Aorta (tissue), 5 donors: ENCODE measurements around the gene CYTH4. TPM values are rescaled to one million over a fixed set of nuclear protein-coding genes. Genes with fewer than 3 reads are reported as not detected.

Source experiments
- ATAC-seq: fragments of 200-7000 bp; cut with Tn5 transposase; one replicate; pipeline ENCODE4 v1.9.1; 2022; ENCODE audit warnings: moderate library complexity; ENCODE audit not compliant: low FRiP score
- DNase-seq, 2 donors: peaks; one replicate each; pipeline ENCODE4 v3.0.0-alpha.2; 2020
- H3K27ac ChIP-seq, 2 donors: one replicate each; pipeline ENCODE4 v1.5.1; 2013; ENCODE audit warnings: low read length in 2 of 2, mild to moderate bottlenecking in 2 of 2, moderate library complexity in 2 of 2, control low read depth in 1 of 2, inconsistent platforms in 1 of 2, low read depth in 1 of 2
- H3K27me3 ChIP-seq, 2 donors: one replicate each; pipeline ENCODE4 v1.6.1; 2013; ENCODE audit warnings: control low read depth in 1 of 2, low read length in 1 of 2, mild to moderate bottlenecking in 1 of 2, moderate library complexity in 1 of 2; ENCODE audit not compliant: insufficient read depth in 2 of 2, control insufficient read depth in 1 of 2
- H3K36me3 ChIP-seq, 2 donors: one replicate each; pipeline ENCODE4 v1.6.1; 2013; ENCODE audit warnings: control low read depth in 1 of 2, low read length in 1 of 2, mild to moderate bottlenecking in 1 of 2; ENCODE audit not compliant: insufficient read depth in 2 of 2, control insufficient read depth in 1 of 2
- H3K4me1 ChIP-seq, 2 donors: one replicate each; pipeline ENCODE4 v1.6.1; 2013; ENCODE audit warnings: low read length in 2 of 2, control low read depth in 1 of 2, mild to moderate bottlenecking in 1 of 2, moderate library complexity in 1 of 2; ENCODE audit not compliant: insufficient read depth in 2 of 2, control insufficient read depth in 1 of 2
- H3K4me3 ChIP-seq, 2 donors: one replicate each; pipeline ENCODE4 v1.5.1; 2013; ENCODE audit warnings: low read length in 2 of 2, control low read depth in 1 of 2, mild to moderate bottlenecking in 1 of 2
- H3K9me3 ChIP-seq: one replicate; pipeline ENCODE4 v1.6.1; 2013; ENCODE audit warnings: mild to moderate bottlenecking, low read length; ENCODE audit not compliant: control insufficient read depth
- WGBS, 2 donors: extraction: QIAGEN DNeasy Blood & Tissue Kit; methylation state at CpG; one replicate each; pipeline ENCODE4 v1.1.7; 2013; 5-methylcytosine and 5-hydroxymethylcytosine counted together
- intact Hi-C, 2 donors: fragments of 100-400 bp; cut with DNase I; formaldehyde crosslinking; loops; one replicate each; pipeline versions ENCODE4 v1.14.2 to v1.15.0; 2022
- polyA plus RNA-seq, 2 donors: library from polyadenylated mRNA; stranded (reverse); fragments of 200-250 nt; gene quantifications; one replicate each; pipeline ENCODE4 v1.2.3, GENCODE V29; 2013
- total RNA-seq, 2 donors: library from RNA; stranded (reverse); fragmentation: NEBNext Ultra II Directional; extraction: Animal tissue kit (Norgen Biotek cat#: 25700); gene quantifications; one replicate each; pipeline ENCODE4 v1.2.1, GENCODE V29; 2021
- donor health status: healthy with polysubstance abuse.
- donor health status: Bipolar disorder and iron deficiency.
- donor health status: DM: no; HTN: no; CAD: no.
- donor health status: DM: no; HTN: no; CAD: no.
- donor health status: DM: yes; HTN: yes; CAD: no.

CYTH4 gene
- total and polyA plus RNA-seq, 4 donors = 4.5 to 68.7 (median 22.0) TPM

DNA sequence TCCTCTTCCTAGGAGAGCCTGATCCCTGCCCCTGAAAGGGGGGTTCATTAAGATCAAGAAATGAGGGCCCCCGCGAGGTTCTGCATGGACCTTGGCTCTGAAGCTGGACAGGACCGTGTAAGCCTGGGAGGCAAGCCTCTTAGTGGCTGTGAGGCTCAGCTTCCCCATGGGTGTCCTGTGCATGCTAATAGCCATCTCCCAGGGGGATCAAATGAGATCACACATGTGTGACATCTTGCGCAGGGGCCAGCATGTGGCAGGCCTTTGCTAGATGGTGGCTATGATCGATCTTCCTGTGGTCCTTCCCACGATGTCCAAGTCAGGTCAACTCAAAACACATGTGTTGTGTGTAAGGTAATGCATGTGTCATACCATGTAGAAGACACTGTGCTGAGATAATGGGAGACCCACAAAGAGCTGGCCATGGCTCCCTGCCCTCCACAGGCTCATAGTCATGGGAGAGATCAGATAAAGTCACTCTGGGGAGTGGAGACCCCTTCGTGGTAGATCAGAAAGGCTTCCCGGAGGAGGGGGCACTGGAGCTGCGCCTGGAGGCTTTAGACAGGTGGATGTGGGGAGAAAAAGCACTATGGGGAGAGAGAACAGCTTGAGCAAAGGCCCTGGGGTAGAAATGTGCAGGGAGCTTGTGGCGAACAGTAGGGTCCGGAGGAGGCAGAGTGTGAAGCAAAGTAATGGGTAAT lies 41.9 kb upstream of the CYTH4 start:
- no peaks in the 10 kb centered on the region for H3K4me1 ChIP-seq
- WGBS, 2 donors = 68 to 72% methylated on average over 11 of the region's 11 CpGs
- H3K4me3 ChIP-seq = no peak overlapping the region
- no peaks in the 10 kb centered on the region for H3K27me3 ChIP-seq
- intact Hi-C loops = no loop called here
- H3K9me3 ChIP-seq = no peaks in the 10 kb centered on the region
- H3K27ac ChIP-seq = no peak overlapping the region
- no peak for ATAC-seq
- DNase-seq = peak; percentile 26 to 67
- H3K36me3 ChIP-seq = no peaks in the 10 kb centered on the region

DNA sequence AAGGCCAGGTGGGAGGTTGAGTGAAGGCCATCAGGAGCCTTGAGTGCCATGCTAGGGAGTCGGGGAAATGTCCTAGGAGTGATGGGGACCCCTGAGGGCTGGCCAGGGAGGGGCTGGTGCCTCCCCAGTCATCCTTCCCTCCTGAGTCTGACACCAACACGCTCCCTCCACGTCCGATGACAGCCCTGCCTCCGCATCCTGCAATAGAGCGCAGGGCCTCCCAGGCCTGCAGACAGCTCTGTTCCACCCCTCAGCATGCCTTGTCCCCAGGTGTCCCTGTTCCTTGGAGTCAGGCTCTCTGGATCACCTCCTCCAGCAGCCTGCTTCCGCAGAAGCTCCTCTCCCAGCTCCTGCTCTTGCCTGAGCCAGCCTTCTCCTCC lies 41.4 kb upstream of the CYTH4 start:
- peak in 1 of 2 donors; percentile 36 for DNase-seq
- no peaks in the 10 kb centered on the region for H3K27me3 ChIP-seq
- no peak for ATAC-seq
- H3K4me1 ChIP-seq = no peaks in the 10 kb centered on the region
- H3K9me3 ChIP-seq = no peaks in the 10 kb centered on the region
- 76 to 78% methylated on average over 7 of the region's 7 CpGs for WGBS, 2 donors
- no peak overlapping the region for H3K27ac ChIP-seq
- no peaks in the 10 kb centered on the region for H3K36me3 ChIP-seq
- H3K4me3 ChIP-seq = no peak overlapping the region
- intact Hi-C loops = no loop called here

DNA sequence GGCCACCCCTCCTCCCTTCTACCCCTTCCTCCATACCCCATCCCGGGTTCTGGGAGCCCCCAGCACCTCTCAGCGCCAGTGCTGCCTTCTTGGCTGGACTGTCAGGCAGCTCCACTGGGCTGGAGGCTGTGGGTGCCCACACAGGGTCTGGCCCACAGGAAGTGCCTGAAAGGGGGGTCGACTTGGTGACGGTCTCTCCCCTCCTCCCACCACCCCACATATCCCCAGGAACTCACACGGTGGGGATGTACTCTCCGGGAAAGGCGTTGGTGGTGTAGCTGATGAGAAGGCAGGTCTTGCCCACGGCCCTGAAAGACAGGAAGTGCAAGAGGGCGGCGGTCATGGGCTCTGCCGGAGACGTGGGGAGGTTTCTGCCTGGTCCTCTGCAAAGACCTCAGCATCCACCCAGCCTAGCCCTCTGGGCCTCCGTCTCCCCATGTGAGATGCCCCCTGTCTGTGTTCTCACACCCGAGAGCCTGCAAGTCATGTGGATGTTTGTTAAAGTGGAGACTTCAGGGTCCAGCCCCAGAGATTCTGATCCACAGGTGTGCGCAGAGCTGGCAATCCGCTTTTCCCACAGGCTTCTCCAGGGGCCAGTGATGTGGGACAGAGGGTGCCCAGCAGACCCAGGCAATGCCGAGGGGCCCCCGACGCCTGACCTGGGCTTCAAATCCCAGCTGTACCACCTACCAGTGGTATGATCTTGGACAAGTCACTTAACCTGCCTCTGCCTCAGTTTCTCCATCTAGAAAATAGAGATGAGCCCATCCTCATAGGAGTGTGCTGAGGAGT lies 40.8 kb upstream of the CYTH4 start:
- Histone ChIP-seq H3K27ac (no peak overlapping the region), H3K36me3 (no peaks in the 10 kb centered on the region), H3K27me3 (no peaks in the 10 kb centered on the region), H3K4me3 (no peak overlapping the region), H3K9me3 (no peaks in the 10 kb centered on the region), H3K4me1 (no peaks in the 10 kb centered on the region)
- DNase-seq (peak in 1 of 2 donors; percentile 52), ATAC-seq (no peak)
- intact Hi-C loops = no loop called here
- whole genome bisulfite sequencing, 2 donors = 43 to 44% methylated on average over 19 of the region's 19 CpGs

DNA sequence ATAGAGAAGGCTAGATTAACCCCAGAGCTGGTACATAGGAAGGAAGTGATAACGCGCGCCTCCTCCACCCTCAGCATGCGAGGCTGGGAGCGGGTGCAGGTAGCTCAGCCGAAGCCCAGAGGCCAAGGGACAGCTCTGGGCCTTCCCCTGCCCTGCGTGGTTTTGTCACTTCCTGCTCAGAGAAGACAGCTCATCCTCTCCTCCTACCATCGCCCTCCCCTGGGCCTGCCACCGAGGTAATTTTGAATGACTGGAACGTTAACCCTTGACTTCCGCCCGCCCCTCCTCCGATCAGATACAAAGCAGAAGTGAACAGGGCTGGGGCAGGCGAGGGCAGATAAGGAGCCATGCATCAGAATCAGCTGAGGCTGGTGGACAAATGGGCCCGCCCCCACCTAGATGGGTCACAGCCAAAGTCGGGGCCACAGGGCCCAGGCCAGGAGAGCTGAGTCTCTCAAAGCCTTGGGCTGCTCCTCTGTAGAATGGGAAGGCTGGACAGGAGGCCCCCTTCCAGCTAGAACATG lies 39.9 kb upstream of the CYTH4 start:
- Histone ChIP-seq H3K4me1 (no peaks in the 10 kb centered on the region), H3K9me3 (no peaks in the 10 kb centered on the region), H3K36me3 (no peaks in the 10 kb centered on the region), H3K4me3 (no peak overlapping the region), H3K27ac (no peak overlapping the region), H3K27me3 (no peaks in the 10 kb centered on the region)
- DNase-seq (peak in 1 of 2 donors; percentile 81), ATAC-seq (peak; percentile 60)
- 35 to 48% methylated on average over 16 of the region's 16 CpGs for WGBS, 2 donors
- intact Hi-C loops = no loop called here

DNA sequence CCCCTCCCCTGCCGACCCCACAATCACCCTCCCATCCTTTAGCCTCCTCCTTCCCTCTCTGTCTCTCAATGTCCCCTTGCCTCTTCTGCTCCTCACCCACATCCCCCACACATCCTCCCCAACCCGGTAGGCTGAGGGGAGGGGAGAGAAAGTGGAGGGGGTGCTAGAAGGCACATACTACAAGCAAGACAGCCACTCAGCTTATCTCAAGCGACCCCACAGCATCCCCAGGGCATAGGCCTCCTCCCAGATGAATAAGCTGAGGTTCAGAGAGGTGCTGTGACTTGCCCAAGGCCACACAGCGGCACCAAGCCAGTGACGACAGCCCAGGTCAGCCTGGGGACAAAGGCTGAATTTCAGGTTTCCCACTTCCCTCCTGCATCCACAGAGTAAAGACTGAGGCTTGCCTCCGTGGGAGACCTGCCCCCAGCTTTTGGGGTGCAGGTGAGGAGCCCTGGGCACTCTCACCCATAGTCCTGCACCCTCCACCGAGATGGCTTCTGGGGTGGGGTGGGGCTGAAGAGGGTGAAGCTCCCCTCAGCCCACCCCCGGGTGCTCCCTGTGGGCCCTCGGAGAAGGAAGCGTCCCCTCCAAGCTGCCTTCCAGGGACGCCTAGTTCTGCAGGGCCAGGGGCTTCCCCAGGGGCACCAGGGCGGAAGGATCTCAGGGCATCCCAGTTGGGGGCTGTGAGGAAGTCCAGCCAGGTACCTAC lies 38.8 kb upstream of the CYTH4 start:
- WGBS, 2 donors = 54 to 57% methylated on average over 11 to 12 of the region's 12 CpGs
- Histone ChIP-seq H3K27ac (no peak overlapping the region), H3K36me3 (no peaks in the 10 kb centered on the region), H3K9me3 (no peaks in the 10 kb centered on the region), H3K4me1 (no peaks in the 10 kb centered on the region), H3K27me3 (no peaks in the 10 kb centered on the region), H3K4me3 (no peak overlapping the region)
- intact Hi-C loops = no loop called here
- no peak for ATAC-seq
- DNase-seq = no peak

DNA sequence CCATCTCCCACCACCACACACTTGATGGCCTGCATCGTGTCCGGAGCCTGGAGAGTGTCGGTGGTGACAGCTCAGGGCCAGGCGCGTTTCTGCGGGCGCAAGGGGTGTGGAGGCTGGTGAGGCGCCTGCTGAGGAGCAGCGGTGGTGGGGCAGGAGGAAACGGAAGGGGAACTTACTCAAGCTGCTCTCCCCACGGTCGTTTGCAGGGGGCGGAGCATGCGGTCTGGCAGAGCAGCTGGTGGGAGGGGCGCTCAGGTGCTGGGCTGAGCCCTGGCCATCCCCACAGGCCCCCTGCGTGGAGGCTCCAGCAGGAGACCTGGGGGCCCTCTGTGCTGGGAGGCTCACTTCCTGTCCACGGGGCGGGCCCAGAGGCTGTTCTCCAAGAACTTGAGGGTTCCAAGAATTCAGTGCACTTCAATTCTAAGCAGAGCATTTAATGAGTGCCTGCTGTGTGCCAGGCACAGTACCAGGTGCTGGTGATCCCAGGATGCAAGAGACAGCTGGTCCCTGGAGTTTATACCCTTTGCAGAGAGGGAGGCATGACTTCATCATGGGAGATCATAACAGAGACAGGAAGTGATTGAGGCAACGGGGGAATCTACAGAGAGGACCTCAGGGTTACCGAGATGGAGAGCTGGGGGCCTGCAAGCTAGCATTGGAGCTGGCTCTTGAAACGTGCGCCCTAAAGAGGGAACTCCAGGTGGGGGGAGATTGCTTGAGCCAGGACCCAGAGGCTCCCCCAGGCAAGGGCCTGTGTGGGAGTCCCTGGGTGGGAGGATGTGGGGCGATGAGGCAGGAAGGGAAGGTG lies 38.0 kb upstream of the CYTH4 start, which contains the start of gene RAC2:
Gene RAC2 (minus strand): TSS at position 156 of the 808 bp plus-strand sequence. CDS start 121 bp downstream, at position 35.
- peak; percentile 44 for ATAC-seq
- no peaks in the 10 kb centered on the region for H3K27me3 ChIP-seq
- no peaks in the 10 kb centered on the region for H3K36me3 ChIP-seq
- H3K4me1 ChIP-seq = no peaks in the 10 kb centered on the region
- no peak within 1 kb of the TSS for H3K27ac ChIP-seq
- no peaks in the 10 kb centered on the region for H3K9me3 ChIP-seq
- intact Hi-C loops = no loop called here
- WGBS, 2 donors = 18 to 23% methylated on average over 23 of the region's 23 CpGs
- H3K4me3 ChIP-seq = no peak within 1 kb of the TSS
- peak; percentile 83 to 88 for DNase-seq

DNA sequence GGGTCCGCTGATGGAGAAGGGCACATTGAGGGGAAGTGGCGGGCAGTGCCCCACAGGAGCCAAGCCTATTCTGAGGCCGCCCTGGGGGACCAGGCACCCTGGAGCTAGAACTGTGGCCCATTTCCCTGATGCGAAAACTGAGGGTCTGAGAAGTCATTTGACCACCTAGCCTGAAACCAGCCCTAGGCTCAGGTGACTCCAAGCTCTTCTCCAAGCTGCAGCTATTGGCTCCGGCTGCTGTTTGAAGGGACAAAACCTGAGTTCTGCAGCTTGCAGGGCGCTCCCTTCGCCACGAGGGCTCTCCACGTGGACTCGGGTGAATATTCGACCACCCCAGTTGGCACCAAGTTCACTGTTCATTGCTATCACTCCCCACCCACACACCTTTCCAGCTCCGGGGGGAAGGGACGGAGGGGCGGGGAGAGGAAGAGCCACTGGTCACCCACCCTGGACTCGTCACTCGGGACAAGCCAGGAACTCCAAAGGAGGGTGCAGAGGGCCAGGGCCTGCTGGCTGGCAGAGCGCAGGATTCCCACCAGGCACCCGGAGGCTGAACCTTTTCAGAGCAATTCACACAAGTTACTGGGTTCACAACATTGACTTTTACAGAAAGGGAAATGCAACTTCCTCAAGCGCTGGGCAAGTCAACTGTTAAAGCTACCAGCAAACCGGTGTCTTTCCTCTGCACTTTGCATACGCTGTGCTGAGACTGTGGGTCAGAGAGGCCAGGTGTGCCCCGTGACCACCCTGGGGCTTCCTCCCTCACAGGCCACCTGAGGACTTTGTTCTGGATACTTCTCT lies 37.2 kb upstream of the CYTH4 start:
- peak; percentile 47 to 69 for DNase-seq
- Histone ChIP-seq H3K4me3 (no peak overlapping the region), H3K4me1 (no peaks in the 10 kb centered on the region), H3K36me3 (no peaks in the 10 kb centered on the region), H3K27me3 (no peaks in the 10 kb centered on the region), H3K27ac (no peak overlapping the region), H3K9me3 (no peaks in the 10 kb centered on the region)
- 63 to 67% methylated on average over 22 of the region's 22 CpGs for WGBS, 2 donors
- intact Hi-C loops = no loop called here
- ATAC-seq = no peak
